OCI-LY1 (cell line): ENCODE data around the gene ARHGEF17.
"Not testable (repeated sequence)": the region's sequence is repeated elsewhere in the genome, so short reads cannot be mapped to it uniquely, and the experiment has no call there.

Experiments used
- H2AFZ ChIP-seq: fragments of 200-600 bp; sonication (generic), shearing (Covaris generic); 2 replicates; pipeline ENCODE4 v1.6.0; 2014; ENCODE audit warnings: antibody characterized with exemption, mild to moderate bottlenecking, low read length
- H3F3A ChIP-seq: fragments of 200-600 bp; sonication (generic), shearing (Covaris generic); 2 replicates; pipeline ENCODE4 v1.6.0; 2014; ENCODE audit warnings: mild to moderate bottlenecking, antibody characterized with exemption, low read length, moderate library complexity; ENCODE audit not compliant: insufficient read depth
- H3K27ac ChIP-seq: fragments of 200-600 bp; sonication (generic); 2 replicates; pipeline ENCODE4 v1.5.1; 2014; ENCODE audit warnings: low read length, mixed run types, mild to moderate bottlenecking, low read depth; ENCODE audit not compliant: poor library complexity, severe bottlenecking
- H3K27me3 ChIP-seq: fragments of 200-600 bp; sonication (generic); 2 replicates; pipeline ENCODE4 v1.6.0; 2014; ENCODE audit warnings: antibody characterized with exemption, mild to moderate bottlenecking, low read length, moderate library complexity; ENCODE audit not compliant: insufficient read depth
- H3K36me3 ChIP-seq: fragments of 200-600 bp; sonication (generic); 2 replicates; pipeline ENCODE4 v1.6.1; 2014; ENCODE audit warnings: mild to moderate bottlenecking, antibody characterized with exemption, low read length, moderate library complexity, mixed read lengths; ENCODE audit not compliant: insufficient read depth
- H3K4me1 ChIP-seq: fragments of 200-600 bp; sonication (generic); 2 replicates; pipeline ENCODE4 v1.5.1; 2014; ENCODE audit warnings: mild to moderate bottlenecking, low read length, moderate library complexity; ENCODE audit not compliant: insufficient read depth, severe bottlenecking
- H3K4me2 ChIP-seq: fragments of 200-600 bp; sonication (generic), shearing (Covaris generic); 2 replicates; pipeline ENCODE4 v1.6.1; 2014; ENCODE audit warnings: low read length
- H3K4me3 ChIP-seq: fragments of 200-600 bp; sonication (generic); 2 replicates; pipeline ENCODE4 v1.5.1; 2014; ENCODE audit warnings: low read length, low read depth, mild to moderate bottlenecking, mixed read lengths; ENCODE audit not compliant: poor library complexity, severe bottlenecking
- H3K79me2 ChIP-seq: fragments of 200-600 bp; shearing (Covaris generic); 2 replicates; pipeline ENCODE4 v1.6.1; 2016; ENCODE audit warnings: mixed run types, low read length, mixed read lengths; ENCODE audit not compliant: insufficient read depth
- H3K9ac ChIP-seq: fragments of 200-600 bp; sonication (generic), shearing (Covaris generic); 2 replicates; pipeline ENCODE4 v1.6.1; 2014; ENCODE audit warnings: mild to moderate bottlenecking, low read length, mixed read lengths
- H3K9me2 ChIP-seq: fragments of 200-600 bp; sonication (generic), shearing (Covaris generic); 2 replicates; pipeline ENCODE4 v1.6.1; 2014; ENCODE audit warnings: low read depth, mild to moderate bottlenecking, low read length, mixed read lengths
- H3K9me3 ChIP-seq: fragments of 200-600 bp; shearing (Covaris generic); 2 replicates; pipeline ENCODE4 v1.6.1; 2014; ENCODE audit warnings: low read length, mixed read lengths
- H4K20me1 ChIP-seq: fragments of 200-600 bp; sonication (generic), shearing (Covaris generic); 2 replicates; pipeline ENCODE4 v1.6.0; 2016; ENCODE audit warnings: mild to moderate bottlenecking, low read length; ENCODE audit not compliant: insufficient read depth
- CTCF ChIP-seq: fragments of 200-600 bp; sonication (generic), shearing (Covaris generic); IDR thresholded peaks from 2 replicates; pipeline ENCODE4 v1.5.1; 2017; ENCODE audit warnings: mild to moderate bottlenecking, antibody characterized with exemption, low read length, moderate library complexity, mixed read lengths
- EZH2 ChIP-seq: fragments of 200-600 bp; sonication (generic), shearing (Covaris generic); IDR thresholded peaks from 2 replicates; pipeline ENCODE4 v1.8.0; 2017; ENCODE audit warnings: borderline replicate concordance, mixed run types, mild to moderate bottlenecking, antibody characterized with exemption, low read length, moderate library complexity, mixed read lengths

ARHGEF17 gene

DNA sequence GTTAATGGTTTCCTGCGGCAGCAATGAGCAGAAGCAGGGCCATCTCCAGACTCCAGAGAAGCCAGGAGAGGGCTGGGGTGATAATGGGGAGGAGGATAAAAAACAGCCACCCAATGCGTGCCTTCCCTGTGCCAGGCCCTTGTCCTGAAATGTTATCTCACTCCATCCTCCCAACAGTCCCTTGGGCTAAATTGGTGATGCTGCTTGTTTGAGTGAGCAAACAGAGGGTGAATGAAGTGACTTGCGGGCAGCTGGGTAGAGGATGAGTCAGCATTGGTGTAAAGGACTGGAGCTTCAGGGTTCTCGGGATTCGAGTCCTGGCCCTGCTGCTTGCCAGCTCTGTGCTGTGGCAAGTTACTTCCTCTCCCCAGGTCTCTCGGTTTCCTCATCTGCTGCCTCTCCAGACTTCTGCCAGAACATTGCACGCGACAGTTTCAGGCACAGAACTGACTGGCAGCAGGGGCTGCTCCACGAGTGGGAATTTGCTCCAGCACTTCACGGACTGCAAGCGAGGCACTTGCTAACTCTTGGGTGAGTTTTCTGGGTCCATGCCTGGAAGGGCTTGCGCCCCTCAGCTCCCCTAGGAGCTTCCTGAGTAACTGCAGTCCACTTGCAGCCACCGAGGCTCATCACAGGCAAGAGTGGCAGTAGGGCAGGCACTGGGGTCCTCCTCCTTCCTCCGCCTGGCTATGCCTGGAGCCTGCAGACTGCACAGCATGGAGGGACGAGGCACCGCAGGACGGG lies 36.0 kb upstream of the ARHGEF17 start, which contains the start of gene P2RY6:
Gene P2RY6, plus strand, starts transcription at position 403 of the 744 bp plus-strand sequence. CDS start 24,181 bp downstream, outside the sequence.
- H3K36me3 ChIP-seq, result no peaks in the 10 kb centered on the region
- no peak within 1 kb of the TSS for H3K9ac ChIP-seq
- H2AFZ ChIP-seq, result no peak within 1 kb of the TSS
- no peaks in the 10 kb centered on the region for H3F3A ChIP-seq
- H3K27me3 ChIP-seq, result no peaks in the 10 kb centered on the region; the same call in none of the 2 replicates
- no peak within 1 kb of the TSS for H3K27ac ChIP-seq
- no peaks in the 10 kb centered on the region for H4K20me1 ChIP-seq
- no peaks in the 10 kb centered on the region for H3K9me3 ChIP-seq
- no peaks in the 10 kb centered on the region for H3K79me2 ChIP-seq
- H3K4me1 ChIP-seq, result no peaks in the 10 kb centered on the region
- H3K4me2 ChIP-seq, result no peak within 1 kb of the TSS; the same call in 1 of the 2 replicates
- TF ChIP-seq CTCF, result no peak
- no peaks in the 10 kb centered on the region for H3K9me2 ChIP-seq
- no peak within 1 kb of the TSS for H3K4me3 ChIP-seq

- H4K20me1 ChIP-seq, result no peaks in the 10 kb centered on the region
- TF ChIP-seq EZH2 (no peak), CTCF (no peak)
- H3K4me2 ChIP-seq, result no peak overlapping the region
- H3K9me3 ChIP-seq, result no peaks in the 10 kb centered on the region
- no peak overlapping the region for H3K27ac ChIP-seq
- no peaks in the 10 kb centered on the region for H3K36me3 ChIP-seq
- H3F3A ChIP-seq, result no peaks in the 10 kb centered on the region
- H3K4me3 ChIP-seq, result no peak overlapping the region
- H2AFZ ChIP-seq, result no peak overlapping the region
- no peak overlapping the region for H3K9ac ChIP-seq
- no peaks in the 10 kb centered on the region for H3K4me1 ChIP-seq
- H3K9me2 ChIP-seq, result no peaks in the 10 kb centered on the region
- no peaks in the 10 kb centered on the region; the same call in none of the 2 replicates for H3K27me3 ChIP-seq
- H3K79me2 ChIP-seq, result no peaks in the 10 kb centered on the region
Observed at GRCh38 chr11:73272680-73273038, 35.4 kb upstream of the ARHGEF17 start.

GRCh38 chr11:73273222-73273895 lies 34.7 kb upstream of the ARHGEF17 start:
- no peaks in the 10 kb centered on the region for H3K9me3 ChIP-seq
- no peak overlapping the region for H3K27ac ChIP-seq
- H3K9me2 ChIP-seq, result no peaks in the 10 kb centered on the region
- no peak overlapping the region for H3K4me3 ChIP-seq
- no peaks in the 10 kb centered on the region for H3K36me3 ChIP-seq
- no peak for TF ChIP-seq EZH2
- TF ChIP-seq CTCF, result no peak
- H3K9ac ChIP-seq, result no peak overlapping the region
- no peaks in the 10 kb centered on the region for H3F3A ChIP-seq
- H4K20me1 ChIP-seq, result no peaks in the 10 kb centered on the region
- H3K79me2 ChIP-seq, result no peaks in the 10 kb centered on the region
- H3K4me2 ChIP-seq, result no peak overlapping the region
- no peak overlapping the region for H2AFZ ChIP-seq
- H3K27me3 ChIP-seq, result no peaks in the 10 kb centered on the region; the same call in none of the 2 replicates
- no peaks in the 10 kb centered on the region for H3K4me1 ChIP-seq

DNA sequence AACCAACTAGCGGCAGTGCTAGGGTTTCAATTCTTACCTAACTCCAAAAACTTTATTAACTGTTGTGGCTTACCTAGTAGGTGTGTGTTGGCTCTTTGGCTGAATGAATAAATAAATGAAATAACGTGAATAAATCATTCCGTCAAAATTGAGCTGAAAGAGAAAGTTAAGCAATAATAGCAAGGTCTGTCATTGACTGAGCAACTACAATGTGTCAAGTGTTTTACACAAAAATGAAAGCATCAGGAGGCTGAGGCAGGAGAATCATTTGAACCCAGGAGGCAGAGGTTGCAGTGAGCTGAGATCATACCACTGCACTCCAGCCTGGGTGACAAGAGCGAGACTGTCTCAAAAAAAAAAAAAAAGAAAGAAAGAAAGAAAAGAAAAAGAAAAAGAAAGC lies 33.9 kb upstream of the ARHGEF17 start:
- not testable (repeated sequence) for H2AFZ ChIP-seq, H3K9ac ChIP-seq, H3K79me2 ChIP-seq, H3K27ac ChIP-seq, H3K9me3 ChIP-seq, H3K4me3 ChIP-seq, H3F3A ChIP-seq, H4K20me1 ChIP-seq, H3K9me2 ChIP-seq, H3K27me3 ChIP-seq, H3K4me2 ChIP-seq, H3K36me3 ChIP-seq, H3K4me1 ChIP-seq
